HCT116 (cell line): ENCODE data around the gene CLK1.

Experiments used
- FOSL1 ChIP-seq: IDR thresholded peaks from 2 replicates; pipeline ENCODE4 v1.6.1; 2012; ENCODE audit warnings: low read depth
- RAD21 ChIP-seq: IDR thresholded peaks from 2 replicates; pipeline ENCODE4 v1.6.1; 2012; ENCODE audit warnings: low read depth, mild to moderate bottlenecking
- TF ChIP-seq, protein P1 (sequence below), 3 experiments: fragments of 200-600 bp in 1 of 3; sonication (generic) in 1 of 3; IDR thresholded peaks in 2 of 3; conservative IDR thresholded peaks in 1 of 3; 2 replicates each; pipeline ENCODE4 v1.5.1; 2012 to 2017; ENCODE audit warnings: low read depth in 2 of 3, low read length in 2 of 3, antibody characterized with exemption in 1 of 3, borderline replicate concordance in 1 of 3, control low read depth in 1 of 3, mild to moderate bottlenecking in 1 of 3, mixed read lengths in 1 of 3, mixed run types in 1 of 3, moderate library complexity in 1 of 3; ENCODE audit not compliant: insufficient read depth in 1 of 3

DNA sequence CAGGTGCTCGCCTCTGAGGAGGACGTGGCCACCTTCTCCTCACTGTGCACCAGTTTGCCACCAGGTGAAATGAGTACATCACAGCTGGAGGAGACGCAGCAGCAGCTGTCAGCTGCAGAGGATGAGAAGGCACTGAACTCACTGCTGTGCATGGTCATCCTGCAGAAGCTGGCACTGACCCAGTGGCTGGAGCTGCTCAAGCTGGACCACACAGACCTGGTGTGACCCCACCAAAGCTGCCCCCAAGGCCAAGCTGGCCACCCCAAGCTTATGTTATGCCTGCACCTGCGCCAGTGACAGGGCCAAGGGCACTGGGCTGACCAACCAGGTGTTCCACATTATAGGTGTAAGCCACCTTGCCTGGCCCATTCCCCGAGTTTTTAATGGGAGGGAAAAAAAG is 19.3 kb downstream of the CLK1 start:
- TF ChIP-seq RAD21 (no peak), FOSL1 (no peak)
- TF ChIP-seq, protein P1, sequence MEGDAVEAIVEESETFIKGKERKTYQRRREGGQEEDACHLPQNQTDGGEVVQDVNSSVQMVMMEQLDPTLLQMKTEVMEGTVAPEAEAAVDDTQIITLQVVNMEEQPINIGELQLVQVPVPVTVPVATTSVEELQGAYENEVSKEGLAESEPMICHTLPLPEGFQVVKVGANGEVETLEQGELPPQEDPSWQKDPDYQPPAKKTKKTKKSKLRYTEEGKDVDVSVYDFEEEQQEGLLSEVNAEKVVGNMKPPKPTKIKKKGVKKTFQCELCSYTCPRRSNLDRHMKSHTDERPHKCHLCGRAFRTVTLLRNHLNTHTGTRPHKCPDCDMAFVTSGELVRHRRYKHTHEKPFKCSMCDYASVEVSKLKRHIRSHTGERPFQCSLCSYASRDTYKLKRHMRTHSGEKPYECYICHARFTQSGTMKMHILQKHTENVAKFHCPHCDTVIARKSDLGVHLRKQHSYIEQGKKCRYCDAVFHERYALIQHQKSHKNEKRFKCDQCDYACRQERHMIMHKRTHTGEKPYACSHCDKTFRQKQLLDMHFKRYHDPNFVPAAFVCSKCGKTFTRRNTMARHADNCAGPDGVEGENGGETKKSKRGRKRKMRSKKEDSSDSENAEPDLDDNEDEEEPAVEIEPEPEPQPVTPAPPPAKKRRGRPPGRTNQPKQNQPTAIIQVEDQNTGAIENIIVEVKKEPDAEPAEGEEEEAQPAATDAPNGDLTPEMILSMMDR (IDR thresholded peaks at IDR 0.05 in 2 of 3, conservative IDR thresholded peaks at IDR 0.05 in 1 of 3; ENCODE audit: borderline replicate concordance in 1 of 3, insufficient read depth in 1 of 3, low read depth in 2 of 3, low read length in 2 of 3), result no peak
